Panc1 (cell line): ENCODE results near the gene PLA2G2D.

Experiments used
- POLR2AphosphoS5 ChIP-seq: IDR thresholded peaks from 2 replicates; pipeline ENCODE4 v1.6.1; 2012; ENCODE audit warnings: mild to moderate bottlenecking, low read depth, low read length, moderate library complexity
- TF ChIP-seq, protein P1 (sequence below): fragments of 450-650 bp; IDR thresholded peaks from 2 replicates; pipeline ENCODE4 v1.5.1; 2017; ENCODE audit warnings: mild to moderate bottlenecking

DNA sequence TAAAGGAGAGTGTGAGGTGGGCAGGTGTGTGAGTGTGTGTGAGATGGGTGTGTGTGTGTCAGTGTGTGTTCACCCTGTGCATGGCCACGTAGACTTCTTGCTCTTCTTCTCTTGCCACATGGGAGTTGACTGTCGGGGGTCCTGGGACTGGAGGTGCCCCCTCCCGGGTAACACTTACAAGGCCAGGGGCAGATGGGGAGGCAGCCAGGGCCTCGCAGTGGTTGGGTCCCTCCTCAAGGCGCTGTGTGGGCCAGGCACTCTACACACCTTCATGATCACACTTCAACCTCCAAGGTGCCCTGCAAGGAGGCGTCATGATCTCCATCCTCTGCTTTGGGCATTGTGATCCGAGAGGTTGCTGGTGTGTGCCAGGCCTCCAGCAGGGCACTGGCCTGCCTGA lies 22.1 kb upstream of the PLA2G2D start:
- TF ChIP-seq, protein P1, sequence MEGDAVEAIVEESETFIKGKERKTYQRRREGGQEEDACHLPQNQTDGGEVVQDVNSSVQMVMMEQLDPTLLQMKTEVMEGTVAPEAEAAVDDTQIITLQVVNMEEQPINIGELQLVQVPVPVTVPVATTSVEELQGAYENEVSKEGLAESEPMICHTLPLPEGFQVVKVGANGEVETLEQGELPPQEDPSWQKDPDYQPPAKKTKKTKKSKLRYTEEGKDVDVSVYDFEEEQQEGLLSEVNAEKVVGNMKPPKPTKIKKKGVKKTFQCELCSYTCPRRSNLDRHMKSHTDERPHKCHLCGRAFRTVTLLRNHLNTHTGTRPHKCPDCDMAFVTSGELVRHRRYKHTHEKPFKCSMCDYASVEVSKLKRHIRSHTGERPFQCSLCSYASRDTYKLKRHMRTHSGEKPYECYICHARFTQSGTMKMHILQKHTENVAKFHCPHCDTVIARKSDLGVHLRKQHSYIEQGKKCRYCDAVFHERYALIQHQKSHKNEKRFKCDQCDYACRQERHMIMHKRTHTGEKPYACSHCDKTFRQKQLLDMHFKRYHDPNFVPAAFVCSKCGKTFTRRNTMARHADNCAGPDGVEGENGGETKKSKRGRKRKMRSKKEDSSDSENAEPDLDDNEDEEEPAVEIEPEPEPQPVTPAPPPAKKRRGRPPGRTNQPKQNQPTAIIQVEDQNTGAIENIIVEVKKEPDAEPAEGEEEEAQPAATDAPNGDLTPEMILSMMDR: no peak
- TF ChIP-seq POLR2AphosphoS5: no peak
